Thyroid gland (tissue), 4 donors: Measurements from ENCODE around the gene ODAD2.

Experiments used
- POLR2A ChIP-seq, 2 donors: fragments of 450-650 bp; IDR thresholded peaks; one replicate each; pipeline ENCODE4 v1.6.1; 2017; ENCODE audit warnings: antibody characterized with exemption in 2 of 2, mild to moderate bottlenecking in 2 of 2, moderate library complexity in 1 of 2
- TF ChIP-seq, protein P1 (sequence below), 6 experiments: fragments of 200-600 bp in 3 of 6; fragments of 450-650 bp in 3 of 6; sonication (generic) in 3 of 6; IDR thresholded peaks; one replicate each; pipeline ENCODE4 v1.5.1; 2016 to 2019; ENCODE audit warnings: antibody characterized with exemption in 6 of 6, mild to moderate bottlenecking in 2 of 6, inconsistent platforms in 1 of 6, moderate library complexity in 1 of 6

DNA sequence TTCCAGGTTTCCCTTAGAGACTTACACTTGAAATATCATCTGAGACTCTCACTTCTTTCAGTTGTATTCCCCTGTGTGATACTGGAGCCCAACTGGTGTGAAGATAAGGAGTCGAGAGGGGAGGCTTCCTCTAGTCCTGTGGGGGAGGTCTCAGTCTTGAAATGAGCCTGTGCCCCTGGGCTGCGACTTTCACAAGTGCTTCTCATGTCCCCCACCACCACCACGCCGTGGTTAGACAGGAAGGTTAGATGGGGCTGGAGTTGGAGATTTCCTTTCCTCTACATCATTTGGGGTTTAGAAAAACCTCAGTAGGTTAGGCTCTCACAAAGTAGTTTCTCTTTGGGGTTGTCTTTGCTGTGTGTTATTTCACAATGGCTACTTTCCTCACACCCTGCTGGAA, 227.6 kb downstream of the ODAD2 start:
- TF ChIP-seq, protein P1, sequence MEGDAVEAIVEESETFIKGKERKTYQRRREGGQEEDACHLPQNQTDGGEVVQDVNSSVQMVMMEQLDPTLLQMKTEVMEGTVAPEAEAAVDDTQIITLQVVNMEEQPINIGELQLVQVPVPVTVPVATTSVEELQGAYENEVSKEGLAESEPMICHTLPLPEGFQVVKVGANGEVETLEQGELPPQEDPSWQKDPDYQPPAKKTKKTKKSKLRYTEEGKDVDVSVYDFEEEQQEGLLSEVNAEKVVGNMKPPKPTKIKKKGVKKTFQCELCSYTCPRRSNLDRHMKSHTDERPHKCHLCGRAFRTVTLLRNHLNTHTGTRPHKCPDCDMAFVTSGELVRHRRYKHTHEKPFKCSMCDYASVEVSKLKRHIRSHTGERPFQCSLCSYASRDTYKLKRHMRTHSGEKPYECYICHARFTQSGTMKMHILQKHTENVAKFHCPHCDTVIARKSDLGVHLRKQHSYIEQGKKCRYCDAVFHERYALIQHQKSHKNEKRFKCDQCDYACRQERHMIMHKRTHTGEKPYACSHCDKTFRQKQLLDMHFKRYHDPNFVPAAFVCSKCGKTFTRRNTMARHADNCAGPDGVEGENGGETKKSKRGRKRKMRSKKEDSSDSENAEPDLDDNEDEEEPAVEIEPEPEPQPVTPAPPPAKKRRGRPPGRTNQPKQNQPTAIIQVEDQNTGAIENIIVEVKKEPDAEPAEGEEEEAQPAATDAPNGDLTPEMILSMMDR (IDR thresholded peaks at IDR 0.05), result no peak
- TF ChIP-seq POLR2A (IDR thresholded peaks at IDR 0.05), result no peak
